ENCODE results near the gene KIF22.
"Not testable (repeated sequence)": the region's sequence is repeated elsewhere in the genome, so short reads cannot be mapped to it uniquely, and the experiment has no call there.

KIF22 gene

GRCh38 chr16:29748760-29749149, 41.8 kb upstream of the KIF22 start:
- not testable (repeated sequence) for H3K9me3 ChIP-seq (ENCODE audit: control insufficient read depth, insufficient read depth, low read length); DNase-seq (ENCODE audit: low read depth, low spot score); H3K27ac ChIP-seq (ENCODE audit: low read length); H3K36me3 ChIP-seq (ENCODE audit: control insufficient read depth, insufficient read depth, low read length); H3K27me3 ChIP-seq (ENCODE audit: control insufficient read depth, insufficient read depth, low read length); H3K4me3 ChIP-seq (ENCODE audit: low read length); H3K4me1 ChIP-seq (ENCODE audit: control insufficient read depth, insufficient read depth, low read length)
- no CpG with 5 or more reads among the region's 4 CpGs for WGBS (ENCODE audit: insufficient coverage, insufficient read length)

- Histone ChIP-seq H3K27ac (ENCODE audit: low read length) (no peak overlapping the region), H3K4me3 (ENCODE audit: low read length) (no peak overlapping the region), H3K4me1 (ENCODE audit: control insufficient read depth, insufficient read depth, low read length) (no peaks in the 10 kb centered on the region), H3K36me3 (ENCODE audit: control insufficient read depth, insufficient read depth, low read length) (no peaks in the 10 kb centered on the region), H3K27me3 (ENCODE audit: control insufficient read depth, insufficient read depth, low read length) (no peaks in the 10 kb centered on the region), H3K9me3 (ENCODE audit: control insufficient read depth, insufficient read depth, low read length) (no peaks in the 10 kb centered on the region)
- WGBS (ENCODE audit: insufficient coverage, insufficient read length): no CpG with 5 or more reads among the region's 1 CpG
- no peak for DNase-seq (ENCODE audit: low read depth, low spot score)
Measured at GRCh38 chr16:29753516-29753915, 37.0 kb upstream of the KIF22 start.

- no peak for DNase-seq (ENCODE audit: low read depth, low spot score)
- no CpG with 5 or more reads among the region's 1 CpG for WGBS (ENCODE audit: insufficient coverage, insufficient read length)
- Histone ChIP-seq H3K27me3 (ENCODE audit: control insufficient read depth, insufficient read depth, low read length) (no peaks in the 10 kb centered on the region), H3K9me3 (ENCODE audit: control insufficient read depth, insufficient read depth, low read length) (no peaks in the 10 kb centered on the region), H3K36me3 (ENCODE audit: control insufficient read depth, insufficient read depth, low read length) (no peaks in the 10 kb centered on the region), H3K4me1 (ENCODE audit: control insufficient read depth, insufficient read depth, low read length) (no peaks in the 10 kb centered on the region; the same call in 1 of the 2 replicates), H3K4me3 (ENCODE audit: low read length) (no peak overlapping the region), H3K27ac (ENCODE audit: low read length) (no peak overlapping the region)
Measured at GRCh38 chr16:29756654-29757053, 33.9 kb upstream of the KIF22 start.

- H3K27me3 ChIP-seq (ENCODE audit: control insufficient read depth, insufficient read depth, low read length); H3K27ac ChIP-seq (ENCODE audit: low read length); H3K36me3 ChIP-seq (ENCODE audit: control insufficient read depth, insufficient read depth, low read length); H3K9me3 ChIP-seq (ENCODE audit: control insufficient read depth, insufficient read depth, low read length); H3K4me1 ChIP-seq (ENCODE audit: control insufficient read depth, insufficient read depth, low read length); H3K4me3 ChIP-seq (ENCODE audit: low read length); DNase-seq (ENCODE audit: low read depth, low spot score): not testable (repeated sequence)
- no CpG with 5 or more reads among the region's 8 CpGs for WGBS (ENCODE audit: insufficient coverage, insufficient read length)
Measured at GRCh38 chr16:29757086-29757485, 33.5 kb upstream of the KIF22 start.

GRCh38 chr16:29757950-29758466, 32.5 kb upstream of the KIF22 start:
- DNase-seq (ENCODE audit: low read depth, low spot score): no peak
- Histone ChIP-seq H3K36me3 (ENCODE audit: control insufficient read depth, insufficient read depth, low read length) (no peaks in the 10 kb centered on the region), H3K27ac (ENCODE audit: low read length) (no peak overlapping the region), H3K4me1 (ENCODE audit: control insufficient read depth, insufficient read depth, low read length) (no peaks in the 10 kb centered on the region; the same call in 1 of the 2 replicates), H3K27me3 (ENCODE audit: control insufficient read depth, insufficient read depth, low read length) (no peaks in the 10 kb centered on the region), H3K9me3 (ENCODE audit: control insufficient read depth, insufficient read depth, low read length) (no peaks in the 10 kb centered on the region), H3K4me3 (ENCODE audit: low read length) (no peak overlapping the region)
- no CpG with 5 or more reads among the region's 6 CpGs for WGBS (ENCODE audit: insufficient coverage, insufficient read length)

GRCh38 chr16:29760567-29761279, 29.8 kb upstream of the KIF22 start:
- Histone ChIP-seq H3K4me3 (ENCODE audit: low read length) (no peak overlapping the region), H3K9me3 (ENCODE audit: control insufficient read depth, insufficient read depth, low read length) (no peaks in the 10 kb centered on the region), H3K27ac (ENCODE audit: low read length) (no peak overlapping the region), H3K27me3 (ENCODE audit: control insufficient read depth, insufficient read depth, low read length) (no peaks in the 10 kb centered on the region), H3K36me3 (ENCODE audit: control insufficient read depth, insufficient read depth, low read length) (no peaks in the 10 kb centered on the region), H3K4me1 (ENCODE audit: control insufficient read depth, insufficient read depth, low read length) (no peaks in the 10 kb centered on the region; the same call in 1 of the 2 replicates)
- DNase-seq (ENCODE audit: low read depth, low spot score): no peak
- no CpG with 5 or more reads among the region's 9 CpGs for WGBS (ENCODE audit: insufficient coverage, insufficient read length)

- H3K36me3 ChIP-seq (ENCODE audit: control insufficient read depth, insufficient read depth, low read length); H3K27me3 ChIP-seq (ENCODE audit: control insufficient read depth, insufficient read depth, low read length); H3K4me1 ChIP-seq (ENCODE audit: control insufficient read depth, insufficient read depth, low read length); H3K27ac ChIP-seq (ENCODE audit: low read length); H3K4me3 ChIP-seq (ENCODE audit: low read length); DNase-seq (ENCODE audit: low read depth, low spot score); H3K9me3 ChIP-seq (ENCODE audit: control insufficient read depth, insufficient read depth, low read length): not testable (repeated sequence)
- no CpG with 5 or more reads among the region's 8 CpGs for WGBS (ENCODE audit: insufficient coverage, insufficient read length)
Measured at GRCh38 chr16:29761280-29761651, 29.3 kb upstream of the KIF22 start.

GRCh38 chr16:29761882-29762281, 28.7 kb upstream of the KIF22 start:
- no peaks in the 10 kb centered on the region for H3K9me3 ChIP-seq (ENCODE audit: control insufficient read depth, insufficient read depth, low read length)
- H3K27me3 ChIP-seq (ENCODE audit: control insufficient read depth, insufficient read depth, low read length): no peaks in the 10 kb centered on the region
- H3K4me3 ChIP-seq (ENCODE audit: low read length): no peak overlapping the region
- no peaks in the 10 kb centered on the region; the same call in 1 of the 2 replicates for H3K4me1 ChIP-seq (ENCODE audit: control insufficient read depth, insufficient read depth, low read length)
- no peaks in the 10 kb centered on the region for H3K36me3 ChIP-seq (ENCODE audit: control insufficient read depth, insufficient read depth, low read length)
- no peak overlapping the region for H3K27ac ChIP-seq (ENCODE audit: low read length)
- no peak for DNase-seq (ENCODE audit: low read depth, low spot score)
- no CpG with 5 or more reads among the region's 6 CpGs for WGBS (ENCODE audit: insufficient coverage, insufficient read length)

GRCh38 chr16:29763326-29763725, 27.2 kb upstream of the KIF22 start:
- Histone ChIP-seq H3K4me1 (ENCODE audit: control insufficient read depth, insufficient read depth, low read length) (no peaks in the 10 kb centered on the region; the same call in 1 of the 2 replicates), H3K36me3 (ENCODE audit: control insufficient read depth, insufficient read depth, low read length) (no peaks in the 10 kb centered on the region), H3K4me3 (ENCODE audit: low read length) (no peak overlapping the region), H3K27me3 (ENCODE audit: control insufficient read depth, insufficient read depth, low read length) (no peaks in the 10 kb centered on the region), H3K9me3 (ENCODE audit: control insufficient read depth, insufficient read depth, low read length) (no peaks in the 10 kb centered on the region), H3K27ac (ENCODE audit: low read length) (no peak overlapping the region)
- no CpG with 5 or more reads among the region's 6 CpGs for WGBS (ENCODE audit: insufficient coverage, insufficient read length)
- DNase-seq (ENCODE audit: low read depth, low spot score): no peak

GRCh38 chr16:29765167-29766032, 25.2 kb upstream of the KIF22 start:
- no peaks in the 10 kb centered on the region for H3K9me3 ChIP-seq (ENCODE audit: control insufficient read depth, insufficient read depth, low read length)
- no peaks in the 10 kb centered on the region for H3K27me3 ChIP-seq (ENCODE audit: control insufficient read depth, insufficient read depth, low read length)
- no CpG with 5 or more reads among the region's 15 CpGs for WGBS (ENCODE audit: insufficient coverage, insufficient read length)
- no peaks in the 10 kb centered on the region; the same call in 1 of the 2 replicates for H3K4me1 ChIP-seq (ENCODE audit: control insufficient read depth, insufficient read depth, low read length)
- no peaks in the 10 kb centered on the region for H3K36me3 ChIP-seq (ENCODE audit: control insufficient read depth, insufficient read depth, low read length)
- no peak overlapping the region for H3K27ac ChIP-seq (ENCODE audit: low read length)
- DNase-seq (ENCODE audit: low read depth, low spot score): no peak
- no peak overlapping the region for H3K4me3 ChIP-seq (ENCODE audit: low read length)

Measured in iPS DF 6.9 (cell line).